PC-9 (cell line): Measurements from ENCODE around the gene KIAA1958.

Experiments used
- EZH2 ChIP-seq: fragments of 200-600 bp; sonication (generic); IDR thresholded peaks from 2 replicates; pipeline ENCODE4 v1.8.0; 2017; ENCODE audit warnings: antibody characterized with exemption, low read depth
- TF ChIP-seq, protein P1 (sequence below): fragments of 200-600 bp; sonication (generic); conservative IDR thresholded peaks from 2 replicates; pipeline ENCODE4 v1.6.1; 2017; ENCODE audit warnings: mixed run types, antibody characterized with exemption, mild to moderate bottlenecking, moderate library complexity

- TF ChIP-seq EZH2 = no peak
- TF ChIP-seq, protein P1, sequence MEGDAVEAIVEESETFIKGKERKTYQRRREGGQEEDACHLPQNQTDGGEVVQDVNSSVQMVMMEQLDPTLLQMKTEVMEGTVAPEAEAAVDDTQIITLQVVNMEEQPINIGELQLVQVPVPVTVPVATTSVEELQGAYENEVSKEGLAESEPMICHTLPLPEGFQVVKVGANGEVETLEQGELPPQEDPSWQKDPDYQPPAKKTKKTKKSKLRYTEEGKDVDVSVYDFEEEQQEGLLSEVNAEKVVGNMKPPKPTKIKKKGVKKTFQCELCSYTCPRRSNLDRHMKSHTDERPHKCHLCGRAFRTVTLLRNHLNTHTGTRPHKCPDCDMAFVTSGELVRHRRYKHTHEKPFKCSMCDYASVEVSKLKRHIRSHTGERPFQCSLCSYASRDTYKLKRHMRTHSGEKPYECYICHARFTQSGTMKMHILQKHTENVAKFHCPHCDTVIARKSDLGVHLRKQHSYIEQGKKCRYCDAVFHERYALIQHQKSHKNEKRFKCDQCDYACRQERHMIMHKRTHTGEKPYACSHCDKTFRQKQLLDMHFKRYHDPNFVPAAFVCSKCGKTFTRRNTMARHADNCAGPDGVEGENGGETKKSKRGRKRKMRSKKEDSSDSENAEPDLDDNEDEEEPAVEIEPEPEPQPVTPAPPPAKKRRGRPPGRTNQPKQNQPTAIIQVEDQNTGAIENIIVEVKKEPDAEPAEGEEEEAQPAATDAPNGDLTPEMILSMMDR = no peak; the same call in 1 of the 2 replicates
Observed at GRCh38 chr9:112717661-112718331, 231.2 kb downstream of the KIAA1958 start, which contains the start of gene INIP.
